Pancreas (tissue), 10 donors: Measurements from ENCODE around the gene GLE1. TPM values are rescaled to one million over a fixed set of nuclear protein-coding genes. Genes with fewer than 3 reads are reported as not detected.

Experiments
- ATAC-seq, 4 donors: fragments of 200-7000 bp; cut with Tn5 transposase; one replicate each; pipeline versions ENCODE4 v1.8.0 to v1.9.1; 2020; ENCODE audit warnings: mild to moderate bottlenecking in 4 of 4, moderate library complexity in 4 of 4
- DNase-seq, 6 donors: peaks; one replicate each; pipeline ENCODE4 v3.0.0-alpha.2; 2020
- FAIRE-seq: peaks from 2 replicates; lab custom pipeline; 2012; peaks lifted over from hg19 to GRCh38; lab: Jason Lieb, UNC
- H3K27ac ChIP-seq, 4 donors: fragments of 200-600 bp; sonication (generic); 1 replicate in 3 of 4; 2 replicates in 1 of 4; pipeline versions ENCODE4 v1.5.0 to v1.8.0; 2020
- H3K27me3 ChIP-seq, 4 donors: fragments of 200-600 bp; one replicate each; pipeline ENCODE4 v1.8.0; 2021
- H3K36me3 ChIP-seq, 3 donors: fragments of 200-600 bp; sonication (generic) in 1 of 3; one replicate each; pipeline versions ENCODE4 v1.5.0 to v1.8.0; 2020 to 2021
- H3K4me1 ChIP-seq, 3 donors: fragments of 200-600 bp; one replicate each; pipeline ENCODE4 v1.8.0; 2021
- H3K4me3 ChIP-seq, 4 donors: fragments of 200-600 bp; sonication (generic) in 2 of 4; one replicate each; pipeline versions ENCODE4 v1.5.0 to v1.8.0; 2020 to 2021
- H3K9me3 ChIP-seq, 4 donors: fragments of 200-600 bp; one replicate each; pipeline ENCODE4 v1.8.0; 2021
- CTCF ChIP-seq, 4 donors: fragments of 200-600 bp; sonication (generic) in 3 of 4; IDR thresholded peaks; one replicate each; pipeline versions ENCODE4 v1.5.0 to v1.8.0; 2021; ENCODE audit warnings: antibody characterized with exemption in 4 of 4
- WGBS, 2 donors: extraction: QIAGEN DNeasy Blood & Tissue Kit; methylation state at CpG; one replicate each; pipeline ENCODE4 v1.1.7; 2013; 5-methylcytosine and 5-hydroxymethylcytosine counted together
- intact Hi-C, 3 donors: fragments of 100-400 bp; cut with DNase I; formaldehyde crosslinking; loops; one replicate each; pipeline versions ENCODE4 v1.11.1 to v1.14.2; 2022
- polyA plus RNA-seq, 2 donors: library from polyadenylated mRNA; stranded (reverse); fragments of 200-250 nt; gene quantifications; one replicate each; pipeline ENCODE4 v1.2.3, GENCODE V29; 2013
- total RNA-seq, 6 donors: library from RNA; stranded (reverse); fragmentation: NEBNext Ultra II Directional in 4 of 6; extraction: Animal tissue kit (Norgen Biotek cat#: 25700) in 4 of 6; gene quantifications; one replicate each; pipeline versions ENCODE4 v1.2.1 to v1.2.4, GENCODE V29; 2021 to 2023
- donor health status: healthy with polysubstance abuse.
- donor health status: DM: no; HTN: no; CAD: no; lungs with moderate emphysema.
- donor health status: DM: no; HTN: no; CAD: no.
- donor health status: control.
- donor health status: control.
- donor health status: Bipolar disorder and iron deficiency.
- donor health status: DM: yes; HTN: yes; CAD: no.
- donor health status: DM: no; HTN: no; CAD: no.
- donor health status: DM: no; HTN: no; CAD: no.
- donor health status: DM: yes; HTN: yes; CAD: no.

The GLE1 gene
- total and polyA plus RNA-seq, 8 donors: 4.8 to 11.2 (median 8.0) TPM

- DNase-seq: no peak
- H3K27ac ChIP-seq: no peak overlapping the region
- FAIRE-seq: no peak
- ATAC-seq: no peak
- no peaks in the 10 kb centered on the region for H3K27me3 ChIP-seq
- intact Hi-C loops: no loop called here
- H3K36me3 ChIP-seq: no peaks in the 10 kb centered on the region
- H3K4me3 ChIP-seq: no peak overlapping the region
- WGBS, 2 donors: 96 to 98% methylated on average over 7 of the region's 7 CpGs
- H3K9me3 ChIP-seq: no peaks in the 10 kb centered on the region
- no peak for TF ChIP-seq CTCF (IDR thresholded peaks at IDR 0.05)
- H3K4me1 ChIP-seq: no peaks in the 10 kb centered on the region
Measured at GRCh38 chr9:128475867-128476266, 28.7 kb upstream of the GLE1 start.

GRCh38 chr9:128479262-128479661 lies 25.3 kb upstream of the GLE1 start:
- H3K27ac ChIP-seq: no peak overlapping the region
- WGBS, 2 donors: 86 to 100% methylated on average over 1 of the region's 1 CpG
- intact Hi-C loops: no loop called here
- H3K9me3 ChIP-seq: no peaks in the 10 kb centered on the region
- no peak for ATAC-seq
- peaks cover 0 to 18% (median 0%) of the 10 kb centered on the region in 3 donors for H3K36me3 ChIP-seq
- no peak overlapping the region for H3K4me3 ChIP-seq
- TF ChIP-seq CTCF (IDR thresholded peaks at IDR 0.05): no peak
- H3K27me3 ChIP-seq: no peaks in the 10 kb centered on the region
- H3K4me1 ChIP-seq: no peaks in the 10 kb centered on the region
- no peak for DNase-seq
- no peak for FAIRE-seq

GRCh38 chr9:128481561-128481960 lies 23.0 kb upstream of the GLE1 start:
- ATAC-seq: no peak
- 97% methylated on average over 10 of the region's 10 CpGs for WGBS, 2 donors
- intact Hi-C loops: no loop called here
- no peak for DNase-seq
- H3K27ac ChIP-seq: no peak overlapping the region
- no peaks in the 10 kb centered on the region for H3K27me3 ChIP-seq
- no peak overlapping the region for H3K4me3 ChIP-seq
- no peaks in the 10 kb centered on the region for H3K9me3 ChIP-seq
- H3K4me1 ChIP-seq: no peaks in the 10 kb centered on the region
- FAIRE-seq: no peak
- H3K36me3 ChIP-seq: peaks cover 0 to 18% (median 3%) of the 10 kb centered on the region in 3 donors
- TF ChIP-seq CTCF (IDR thresholded peaks at IDR 0.05): no peak

GRCh38 chr9:128482186-128482585 lies 22.3 kb upstream of the GLE1 start:
- ATAC-seq (no peak), FAIRE-seq (no peak), DNase-seq (no peak)
- Histone ChIP-seq H3K27me3 (no peaks in the 10 kb centered on the region), H3K4me3 (no peak overlapping the region), H3K36me3 (peaks cover 0 to 18% (median 3%) of the 10 kb centered on the region in 3 donors), H3K9me3 (no peaks in the 10 kb centered on the region), H3K27ac (no peak overlapping the region), H3K4me1 (no peaks in the 10 kb centered on the region)
- intact Hi-C loops: no loop called here
- no peak for TF ChIP-seq CTCF (IDR thresholded peaks at IDR 0.05)
- WGBS, 2 donors: 93 to 97% methylated on average over 7 of the region's 7 CpGs

- no peak for ATAC-seq
- FAIRE-seq: no peak
- H3K27me3 ChIP-seq: no peaks in the 10 kb centered on the region
- 92 to 93% methylated on average over 17 of the region's 17 CpGs for WGBS, 2 donors
- no peaks in the 10 kb centered on the region for H3K9me3 ChIP-seq
- DNase-seq: no peak
- no peaks in the 10 kb centered on the region for H3K4me1 ChIP-seq
- TF ChIP-seq CTCF (IDR thresholded peaks at IDR 0.05): no peak
- no peak overlapping the region for H3K27ac ChIP-seq
- intact Hi-C loops: no loop called here
- H3K36me3 ChIP-seq: peaks cover 0 to 18% (median 3%) of the 10 kb centered on the region in 3 donors
- H3K4me3 ChIP-seq: no peak overlapping the region
Measured at GRCh38 chr9:128484686-128485413, 19.7 kb upstream of the GLE1 start.
